HG03066 (cell line): Measurements from ENCODE around the gene IL24.
"Not testable (repeated sequence)": the region's sequence is repeated elsewhere in the genome, so short reads cannot be mapped to it uniquely, and the experiment has no call there.

Experiments used
- ATAC-seq: cut with Tn5 transposase; IDR thresholded peaks from one replicate; pipeline ENCODE4 v1.9.1; 2021; ENCODE audit warnings: low read depth; ENCODE audit not compliant: unreplicated experiment

IL24 gene

GRCh38 chr1:206923009-206923960, 26.0 kb downstream of the IL24 start:
- peak; percentile 47 for ATAC-seq

- not testable (repeated sequence) for ATAC-seq
Measured at GRCh38 chr1:206923961-206924557, 26.8 kb downstream of the IL24 start.

- peak; percentile 23 for ATAC-seq
Measured at GRCh38 chr1:206924592-206925105, 27.4 kb downstream of the IL24 start.

DNA sequence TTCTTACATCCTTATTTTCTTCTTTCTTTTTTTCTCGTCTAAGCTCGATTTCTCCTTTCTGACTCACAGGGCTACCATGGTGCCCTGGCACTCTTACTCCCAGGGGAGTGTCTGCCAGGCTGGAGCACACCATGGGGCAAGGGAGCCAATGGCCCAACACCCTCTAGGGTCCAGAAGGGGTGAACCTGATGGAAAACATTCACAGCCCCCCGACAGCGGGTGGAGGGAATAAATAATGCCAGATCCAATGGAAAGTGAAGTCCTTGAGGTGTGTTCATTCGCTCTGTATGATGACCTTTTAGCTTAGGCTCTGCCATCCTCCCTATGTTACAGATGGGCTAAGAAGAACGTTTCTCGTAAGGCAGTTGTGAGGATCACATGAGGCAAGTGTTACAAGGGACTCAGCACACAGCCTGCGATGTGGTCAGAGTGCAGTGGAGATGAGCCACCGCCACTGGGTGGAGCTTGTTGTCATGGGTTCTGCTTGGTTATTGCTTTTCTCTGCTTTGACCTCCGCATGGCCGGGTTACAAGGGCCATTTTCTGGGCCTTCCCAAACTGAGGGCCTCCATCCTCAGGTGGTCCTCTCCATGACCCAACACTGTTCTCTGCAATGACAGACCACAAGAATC, 28.0 kb downstream of the IL24 start:
- ATAC-seq: peak; percentile 44

DNA sequence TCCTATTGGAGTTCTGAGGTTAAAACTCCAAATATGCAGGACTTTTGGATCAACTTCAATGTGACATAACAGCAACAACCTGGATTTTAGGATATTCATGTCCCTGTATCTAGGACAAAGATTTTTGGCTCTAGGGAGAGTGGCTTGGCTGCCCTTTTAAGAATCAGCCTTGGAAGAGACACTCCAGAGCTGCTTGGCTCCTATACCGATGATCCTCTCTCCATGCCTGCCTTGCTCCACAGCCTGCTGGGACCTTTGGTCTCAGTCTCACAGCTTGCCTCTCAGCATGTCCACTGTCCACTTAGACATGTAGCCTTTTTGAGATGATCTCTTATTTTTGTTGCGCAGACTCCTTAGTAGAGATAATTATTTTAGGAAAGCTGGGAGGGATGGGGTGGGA, 29.0 kb downstream of the IL24 start:
- ATAC-seq: no peak

DNA sequence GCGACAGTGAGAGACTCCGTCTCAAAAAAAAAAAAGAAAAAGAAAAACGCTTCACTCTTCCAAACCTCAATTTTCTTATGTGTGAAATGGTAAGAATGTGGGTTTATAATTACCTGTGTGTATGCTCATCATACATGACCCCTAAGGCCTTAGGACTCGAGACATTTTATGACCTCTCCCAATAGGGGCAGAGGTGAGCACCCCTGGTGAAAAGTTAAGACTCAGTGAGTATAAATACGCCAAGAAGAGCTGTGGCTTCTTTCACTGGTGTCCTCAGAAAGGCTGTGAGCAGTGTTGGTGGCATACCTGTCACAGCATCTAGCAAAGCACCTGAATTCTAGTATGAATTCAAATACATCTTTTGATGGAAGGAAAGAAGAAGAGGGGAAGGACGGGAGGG, 32.3 kb downstream of the IL24 start:
- no peak for ATAC-seq

DNA sequence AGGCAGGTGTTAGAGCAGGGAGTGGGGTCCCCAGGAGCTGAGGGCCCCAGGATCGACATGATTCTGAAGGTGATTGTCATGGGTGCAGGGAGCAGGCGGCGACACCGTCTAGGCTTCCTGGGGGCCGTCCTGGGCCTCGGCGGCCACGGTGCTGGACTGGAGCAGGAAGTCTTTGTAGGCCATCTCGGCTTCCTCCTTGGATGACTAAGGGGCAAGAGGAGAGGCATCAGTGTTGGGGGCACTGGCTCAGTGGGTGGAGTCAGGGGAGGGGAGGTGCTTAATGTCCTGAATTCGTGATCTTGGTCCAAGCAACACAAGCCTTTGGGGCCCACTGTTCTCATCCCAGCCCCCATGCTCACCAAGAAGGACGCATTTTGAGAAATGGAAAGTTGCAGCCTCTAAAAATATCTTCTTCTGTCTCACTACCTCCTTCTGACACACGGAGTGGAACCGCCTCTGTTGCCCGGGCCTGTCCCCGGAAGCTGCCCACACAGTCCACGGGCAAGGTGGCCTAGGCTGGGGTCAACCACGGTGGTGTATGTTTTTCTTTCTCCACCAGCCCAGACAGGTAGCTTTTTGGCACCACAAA, 33.1 kb downstream of the IL24 start:
- peak; percentile 76 for ATAC-seq

DNA sequence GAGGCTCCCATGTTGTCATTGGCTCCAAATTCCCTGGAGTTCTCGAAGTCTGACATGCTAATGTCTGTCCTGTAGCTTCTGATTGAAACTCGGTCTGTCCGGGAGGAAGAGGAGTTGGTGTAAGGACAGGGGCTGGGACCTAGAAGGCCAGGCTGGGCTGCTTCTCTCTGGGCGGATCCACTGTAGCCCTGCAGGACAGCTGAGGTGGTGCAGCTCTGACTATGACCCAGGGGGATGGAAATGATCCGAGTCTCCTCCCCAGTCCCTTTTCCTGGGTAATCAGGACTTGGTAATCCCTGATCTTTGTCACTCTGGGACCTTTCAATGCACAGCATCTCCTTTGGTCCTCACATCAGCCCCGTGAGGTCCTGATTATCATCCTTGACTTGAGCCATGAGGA, 34.5 kb downstream of the IL24 start:
- ATAC-seq: no peak

DNA sequence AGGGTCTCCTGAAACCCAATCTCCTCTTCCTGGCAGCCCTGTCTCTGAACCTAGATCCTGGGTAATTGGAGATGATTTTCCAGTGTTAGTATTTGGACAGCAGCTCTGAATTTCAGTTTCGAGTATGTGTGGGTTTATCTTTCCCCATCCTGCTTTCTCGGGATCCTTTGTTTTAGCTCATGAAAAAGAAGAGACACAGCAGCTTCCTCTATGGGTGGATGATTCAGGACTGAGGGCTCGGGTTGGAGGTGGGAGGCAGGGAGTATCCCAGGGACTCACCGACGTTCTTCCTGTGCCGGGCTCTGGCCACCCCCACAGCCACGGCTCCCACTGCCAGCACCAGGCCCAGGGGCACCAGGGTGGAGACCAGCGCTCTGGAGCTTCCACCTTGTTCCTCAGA, 34.9 kb downstream of the IL24 start:
- ATAC-seq: no peak

DNA sequence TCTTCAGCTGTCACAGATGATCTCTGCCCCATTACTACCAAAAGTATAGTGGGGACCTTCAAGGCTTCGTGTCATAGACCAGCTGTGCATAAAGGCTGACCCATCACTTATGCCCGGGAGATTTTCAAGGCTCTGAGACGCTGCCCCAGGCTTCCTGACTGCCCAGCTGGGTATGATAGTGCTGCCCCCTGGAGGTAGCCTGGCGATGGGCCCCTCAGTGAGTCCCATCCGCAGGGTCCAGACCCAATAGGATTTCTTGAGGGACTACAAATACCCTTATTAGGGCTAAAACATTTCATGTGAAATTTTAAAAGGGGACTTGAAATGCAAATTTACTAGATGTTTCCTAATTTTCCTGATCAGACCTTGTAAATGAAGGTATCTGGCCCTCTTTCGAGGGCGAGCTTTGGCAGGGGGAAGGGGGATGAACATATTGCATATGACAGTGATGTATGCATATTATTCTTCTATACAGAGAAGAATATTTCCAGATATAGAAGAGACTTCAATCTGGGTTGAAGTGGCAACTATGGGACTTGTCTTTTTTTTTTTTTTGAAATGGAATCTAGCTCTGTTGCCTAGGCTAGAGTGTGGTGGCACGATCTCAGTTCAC, 36.2 kb downstream of the IL24 start:
- no peak for ATAC-seq

DNA sequence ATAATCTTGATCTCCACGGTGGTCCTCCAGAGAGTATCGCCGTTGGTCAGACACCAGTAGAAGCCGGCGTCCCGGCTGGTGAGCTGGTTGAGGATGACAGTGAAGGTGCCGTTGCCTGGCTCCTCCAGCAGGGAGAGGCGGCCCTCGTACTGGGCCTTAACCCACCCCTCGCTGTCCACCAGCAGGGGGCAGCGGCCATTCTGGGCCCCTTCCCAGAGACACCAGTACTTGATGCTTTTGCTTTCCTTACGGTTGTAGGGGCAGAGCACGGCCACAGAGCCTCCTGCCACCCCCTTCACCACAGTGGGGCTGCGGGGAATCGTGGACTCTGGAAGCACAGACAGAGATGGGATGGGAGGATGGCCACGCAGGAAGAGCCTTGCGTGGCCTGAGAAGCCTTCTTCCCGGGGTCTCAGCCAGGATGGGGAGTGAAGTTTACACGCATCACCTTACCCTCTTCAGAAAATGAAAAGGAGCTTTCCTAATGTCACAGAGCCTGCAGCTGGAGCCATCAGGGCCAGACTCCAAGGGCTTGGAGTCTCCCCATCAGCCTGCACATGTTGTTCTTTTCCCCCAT, 38.3 kb downstream of the IL24 start:
- ATAC-seq: no peak

DNA sequence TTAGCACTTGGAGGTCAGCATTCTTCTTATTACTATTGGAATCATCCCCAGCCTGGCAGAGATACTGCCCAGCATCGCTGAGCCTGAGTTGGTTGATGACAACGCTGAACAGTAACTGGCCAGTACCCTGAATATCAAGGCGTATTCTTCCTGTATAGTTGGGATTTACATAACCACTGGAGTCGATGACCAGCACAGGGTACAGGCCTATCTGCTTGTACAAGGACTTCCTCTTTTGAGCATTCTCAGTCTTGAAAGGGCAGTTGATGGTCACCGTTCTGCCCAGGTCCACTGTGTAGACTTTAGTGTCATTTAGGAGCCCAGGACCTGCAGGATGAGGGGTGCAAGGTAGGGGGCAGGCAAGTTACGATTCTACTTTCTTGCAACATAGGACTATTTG, 40.2 kb downstream of the IL24 start:
- no peak for ATAC-seq

DNA sequence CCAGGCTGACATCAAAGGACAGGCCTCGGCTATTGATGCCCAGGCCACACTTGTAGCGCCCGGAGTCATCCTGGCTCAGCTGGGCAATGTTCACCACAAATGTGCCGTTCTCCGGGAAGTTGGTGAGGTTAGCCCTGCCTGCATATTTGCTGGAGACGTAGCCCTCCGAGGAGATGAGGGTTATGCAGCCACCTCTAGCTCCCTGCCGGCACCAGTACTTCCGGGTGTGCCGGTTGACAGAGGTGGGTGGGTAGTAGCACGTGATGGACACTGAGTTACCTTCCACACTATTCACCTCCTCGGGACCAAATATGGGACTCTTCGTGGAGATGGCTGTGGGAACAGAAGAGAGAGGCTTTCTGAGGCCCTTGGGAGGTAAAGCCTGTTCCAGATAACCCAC, 41.9 kb downstream of the IL24 start:
- ATAC-seq: no peak

DNA sequence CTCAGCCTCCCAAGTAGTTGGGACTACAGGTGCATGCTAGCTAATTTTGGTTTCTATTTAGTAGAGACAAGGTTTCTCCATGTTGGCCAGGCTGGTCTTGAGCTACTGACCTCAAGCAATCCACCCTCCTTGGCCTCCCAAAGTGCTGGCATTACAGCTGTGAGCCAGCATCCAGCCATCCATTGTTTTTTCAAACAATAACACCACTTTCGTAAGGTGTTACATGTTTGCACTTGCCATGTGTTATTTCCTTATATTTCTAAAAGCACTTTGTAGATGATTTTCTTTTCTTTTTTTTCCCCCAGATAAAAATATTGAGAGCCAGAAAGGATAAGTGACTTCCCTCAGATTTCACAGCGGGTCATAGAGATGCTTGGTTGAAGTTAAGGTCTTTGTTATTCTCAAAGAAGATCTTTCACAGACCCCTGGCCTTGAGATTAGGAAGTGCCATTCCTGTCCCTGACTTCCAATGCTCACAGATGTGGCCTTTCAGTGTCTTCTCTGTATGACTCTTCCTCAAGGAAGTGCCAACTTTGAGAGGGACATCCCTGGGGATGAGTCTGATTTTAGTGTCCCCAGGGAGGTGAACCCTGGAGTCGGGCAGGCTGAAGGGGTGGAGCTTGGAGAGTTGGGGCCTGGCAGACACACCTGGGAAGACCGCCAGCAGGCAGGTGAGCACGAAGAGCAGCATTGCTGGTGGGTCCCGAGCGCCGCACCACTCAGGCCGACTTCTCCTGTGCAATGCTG, 42.8 kb downstream of the IL24 start:
- no peak for ATAC-seq

DNA sequence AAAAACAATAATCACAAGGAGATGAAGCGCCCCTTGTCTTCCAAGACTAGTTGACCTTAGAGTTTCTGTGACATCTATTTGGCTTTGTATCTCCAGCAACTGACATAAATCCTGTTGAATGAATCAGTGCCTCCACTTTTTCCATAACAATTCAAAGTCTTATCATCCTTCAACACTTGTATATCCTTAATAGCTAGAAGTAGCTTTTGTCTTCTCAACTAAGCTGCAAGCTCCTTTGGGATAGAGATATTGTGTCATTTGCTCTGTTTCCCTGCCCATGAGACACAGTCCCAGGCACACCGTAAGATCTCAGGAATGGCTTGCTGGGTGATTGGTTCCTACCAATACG, 43.3 kb downstream of the IL24 start:
- no peak for ATAC-seq

DNA sequence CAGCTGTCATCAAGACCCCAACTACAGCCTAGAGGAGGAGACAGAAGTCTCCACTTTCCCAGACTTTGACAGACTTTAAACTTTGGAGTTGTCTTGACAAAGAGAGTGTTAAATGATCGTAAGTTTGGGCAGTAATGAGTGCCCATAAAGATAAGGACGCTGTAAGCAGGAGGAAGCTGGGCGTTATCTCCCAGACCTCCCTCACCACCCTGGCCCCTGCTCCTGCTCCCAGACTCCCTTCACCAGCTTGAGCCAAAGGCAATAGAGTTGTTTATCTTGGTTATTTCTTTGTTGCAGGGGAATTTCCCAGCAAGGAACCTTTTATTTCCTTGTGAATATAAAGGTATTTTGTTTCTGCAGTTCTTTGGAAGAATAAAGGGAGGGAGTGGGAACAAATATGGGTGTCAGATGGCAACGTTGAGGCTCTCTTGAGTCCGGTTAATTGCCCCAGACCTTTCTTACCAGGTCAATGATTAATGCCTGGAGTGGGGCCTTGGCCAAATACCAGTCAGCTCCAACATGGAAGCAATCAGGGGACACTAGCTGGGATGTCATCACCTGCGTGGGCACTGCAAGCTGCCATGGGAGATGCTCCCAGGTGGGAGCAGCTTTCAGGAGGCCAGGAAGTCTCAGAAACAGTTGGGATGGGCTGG, 44.6 kb downstream of the IL24 start:
- ATAC-seq: no peak

DNA sequence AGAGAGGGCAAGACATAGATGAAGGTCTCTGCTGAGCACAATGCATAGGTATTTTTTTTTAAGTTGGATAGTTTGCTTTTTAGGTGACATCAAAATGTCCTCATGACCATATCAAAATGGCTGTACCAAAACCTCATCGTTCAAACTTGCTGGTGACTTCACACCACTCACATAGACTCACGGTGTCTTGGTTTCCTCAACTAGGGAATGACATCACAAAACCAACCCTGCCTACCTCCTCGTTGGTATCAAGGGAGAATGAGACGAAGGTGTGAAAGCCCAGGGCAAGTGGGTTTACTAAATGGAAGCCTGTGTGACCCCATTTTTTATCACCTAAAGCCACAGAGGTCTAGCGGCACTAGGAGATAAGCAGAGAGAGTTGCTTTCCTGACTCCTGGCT, 47.5 kb downstream of the IL24 start:
- ATAC-seq: no peak

- no peak for ATAC-seq
Measured at GRCh38 chr1:206945779-206946178, 48.5 kb downstream of the IL24 start.

- no peak for ATAC-seq
Measured at GRCh38 chr1:206946261-206946660, 49.0 kb downstream of the IL24 start, which contains the start of gene PIGR. TSS of gene PIGR (minus strand) at chr1:206946466. CDS start at chr1:206940531, 5,935 bp downstream.
